Activated T-cell treated with anti-CD3 and anti-CD28 coated beads, Interleukin-2, amount 50 U/mL, for 48 hours (primary cell): ENCODE results near the gene HOXA13.

Experiments used
- DNase-seq, 2 experiments: peaks; one replicate each; pipeline ENCODE4 v3.0.0-alpha.2; 2020

The HOXA13 gene

DNA sequence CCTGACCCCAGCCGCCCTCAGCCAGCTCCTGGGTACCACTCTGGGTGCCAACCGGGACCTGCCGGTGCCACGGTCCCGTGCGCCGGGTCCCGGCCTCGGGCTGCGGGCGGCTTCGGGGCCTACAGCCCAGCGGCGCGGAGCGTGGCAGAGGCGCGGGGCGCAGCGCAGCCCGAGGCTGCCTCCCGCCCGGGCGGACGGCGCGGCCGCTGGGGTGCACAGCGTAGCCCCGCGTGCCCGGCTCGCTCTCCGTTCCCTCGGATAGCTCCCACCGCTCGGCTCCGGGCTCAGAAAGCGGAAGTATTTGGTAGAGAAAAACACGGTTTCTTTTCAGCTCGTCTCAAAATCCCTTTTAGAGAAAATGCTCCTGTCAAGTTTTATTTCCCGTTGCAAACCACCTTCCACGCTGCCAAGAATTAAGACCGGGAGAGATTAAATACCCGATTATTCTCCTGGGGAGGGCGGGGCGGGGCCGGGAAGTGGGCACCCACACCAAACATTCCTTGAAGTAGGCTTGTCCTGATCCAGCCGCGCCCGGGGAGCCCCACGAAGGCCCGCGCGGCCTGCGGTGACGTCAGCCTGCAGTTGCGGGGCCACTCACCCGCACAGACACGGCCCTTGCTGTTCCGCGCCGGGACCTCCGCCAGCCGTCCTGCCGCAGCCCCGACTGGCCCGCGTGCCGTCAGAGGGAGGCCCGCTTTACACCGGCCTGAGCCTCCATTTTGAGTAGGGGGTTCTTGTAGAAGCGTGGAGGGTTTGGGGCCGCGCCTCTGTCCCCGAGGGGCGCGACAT is 7.2 kb downstream of the HOXA13 start:
- DNase-seq, result peak; percentile 23 to 44

DNA sequence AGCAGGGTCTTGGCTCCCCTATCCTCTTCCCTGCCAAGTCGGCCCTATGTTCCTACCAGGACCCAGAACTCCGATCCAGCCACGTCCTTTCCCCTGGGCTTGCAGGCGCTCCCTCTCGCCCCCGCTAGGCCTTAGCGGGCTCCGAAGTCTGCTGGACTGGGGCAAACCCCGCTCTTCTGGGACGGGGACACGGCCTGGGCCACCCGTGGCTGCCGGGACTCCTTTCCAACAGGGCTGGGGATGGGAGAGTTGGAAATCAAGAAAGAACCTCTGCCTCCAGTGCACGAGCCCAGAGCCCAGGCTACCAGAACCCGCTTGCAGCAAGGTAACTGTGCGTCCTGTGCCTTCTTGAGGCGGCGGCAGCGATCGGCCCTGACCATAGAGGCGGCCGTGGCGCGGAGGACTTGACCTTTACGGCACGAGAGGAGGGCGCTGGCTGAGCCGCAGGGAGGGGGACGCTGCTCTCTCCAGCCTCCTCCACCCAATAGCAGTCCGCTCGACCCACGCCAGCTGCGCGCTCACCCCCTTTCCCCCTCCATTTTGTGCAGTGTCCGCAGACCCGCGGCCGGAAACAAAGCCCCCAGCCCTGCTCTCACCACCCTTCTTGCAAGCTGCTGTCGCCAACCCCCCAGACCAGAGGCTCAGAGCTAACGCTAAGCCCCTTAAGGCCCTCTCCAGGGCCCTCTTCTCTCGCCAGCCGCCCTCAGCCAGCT is 7.9 kb downstream of the HOXA13 start:
- peak; percentile 32 to 35 for DNase-seq

DNA sequence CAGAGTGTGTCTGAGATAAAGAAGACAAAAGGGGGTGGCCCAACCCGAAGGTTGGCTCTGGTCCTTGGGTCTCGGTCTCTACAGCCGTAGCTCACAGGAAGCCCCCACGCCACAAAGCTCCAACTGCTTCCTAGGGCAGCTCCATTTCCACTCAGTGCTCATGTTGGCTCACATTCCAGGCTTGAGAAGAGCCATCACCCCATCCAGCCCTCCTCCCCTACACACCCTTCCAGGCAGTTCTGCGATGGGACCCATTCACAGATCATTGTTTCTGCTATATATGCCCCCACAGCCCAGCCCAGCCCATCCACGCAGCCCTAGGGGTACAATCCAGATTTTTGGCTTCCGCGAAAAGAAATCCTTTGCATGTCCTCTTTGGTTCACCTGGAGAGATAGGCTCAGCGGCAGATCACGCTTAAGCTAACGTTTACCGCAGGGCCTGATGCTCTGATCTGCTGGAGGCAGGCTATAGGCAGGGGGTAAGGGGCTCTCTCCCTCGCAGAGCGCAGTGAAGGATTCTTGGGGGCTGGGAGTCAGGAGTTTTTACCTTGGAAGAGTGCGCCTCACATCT is 8.6 kb downstream of the HOXA13 start:
- DNase-seq, result peak; percentile 18 to 31

DNA sequence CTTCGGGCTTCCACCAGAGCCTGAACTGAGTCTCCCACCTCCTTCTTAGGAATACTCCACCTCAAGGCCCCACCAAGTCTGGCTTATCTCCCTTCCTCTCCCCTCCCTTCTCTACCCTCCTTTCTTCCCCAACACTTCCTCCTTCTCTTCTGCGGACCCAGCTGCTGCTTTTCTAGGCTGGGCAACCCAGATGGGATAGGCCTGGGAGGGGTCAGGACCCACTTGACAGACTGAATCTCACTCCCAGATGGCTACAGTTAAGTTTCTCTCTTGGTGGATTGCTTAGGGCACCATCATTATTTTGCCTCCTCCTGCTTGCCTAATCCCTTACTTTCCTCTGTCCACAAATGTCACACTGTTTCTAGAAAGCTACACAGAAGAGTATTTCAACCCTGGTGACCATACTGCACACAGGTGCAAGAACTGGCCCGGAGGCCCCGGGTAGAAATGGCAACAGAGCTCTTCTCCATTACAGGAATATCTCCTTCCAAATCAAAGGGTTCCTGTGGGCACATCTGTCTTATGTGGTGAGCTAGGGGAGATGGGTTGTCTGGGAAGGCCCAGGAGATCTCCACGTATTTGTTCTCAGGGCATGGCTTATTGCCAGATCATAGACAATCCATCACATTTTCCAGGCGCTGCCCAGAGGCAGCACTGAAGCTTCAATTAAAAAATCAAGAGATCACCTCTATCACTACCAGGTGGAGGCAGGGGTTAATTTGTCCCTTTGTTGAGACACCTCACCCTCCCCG is 9.7 kb downstream of the HOXA13 start:
- DNase-seq, result peak; percentile 15 to 18

DNA sequence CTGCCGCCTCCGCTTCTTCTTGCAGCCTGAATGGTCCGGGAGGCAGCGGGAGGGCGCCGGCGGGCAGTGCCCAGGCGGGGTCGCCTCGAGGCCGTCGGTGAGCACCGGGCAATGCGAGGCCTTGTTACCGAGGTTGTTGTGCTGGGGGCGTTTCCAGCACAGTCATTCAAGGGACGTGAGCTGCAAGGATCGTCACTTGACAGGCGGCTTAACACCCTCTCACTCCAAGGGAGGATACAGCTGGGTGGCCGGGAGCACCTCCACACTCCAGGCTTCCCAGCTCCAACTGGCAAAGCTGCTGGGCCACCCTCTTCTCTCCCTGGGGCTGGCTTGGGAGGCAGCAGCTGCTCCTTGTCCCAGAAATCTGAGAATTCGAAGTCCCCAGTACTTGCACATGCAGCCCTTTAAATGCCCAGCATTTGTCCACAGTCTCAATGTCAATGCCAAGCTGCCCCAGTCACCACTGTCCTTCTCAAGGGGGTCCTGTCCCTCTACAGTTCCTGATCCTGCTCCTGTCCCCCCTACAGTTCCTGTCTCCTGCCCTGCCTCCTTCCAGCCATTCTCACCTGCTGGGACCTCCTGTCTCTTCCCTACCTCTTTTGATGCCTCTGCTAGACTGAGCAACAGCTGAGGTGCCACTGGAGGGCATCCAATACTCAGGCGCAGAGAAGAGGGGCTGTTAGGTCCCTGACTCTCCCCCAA is 10.4 kb downstream of the HOXA13 start:
- DNase-seq, result peak; percentile 30 to 32

DNA sequence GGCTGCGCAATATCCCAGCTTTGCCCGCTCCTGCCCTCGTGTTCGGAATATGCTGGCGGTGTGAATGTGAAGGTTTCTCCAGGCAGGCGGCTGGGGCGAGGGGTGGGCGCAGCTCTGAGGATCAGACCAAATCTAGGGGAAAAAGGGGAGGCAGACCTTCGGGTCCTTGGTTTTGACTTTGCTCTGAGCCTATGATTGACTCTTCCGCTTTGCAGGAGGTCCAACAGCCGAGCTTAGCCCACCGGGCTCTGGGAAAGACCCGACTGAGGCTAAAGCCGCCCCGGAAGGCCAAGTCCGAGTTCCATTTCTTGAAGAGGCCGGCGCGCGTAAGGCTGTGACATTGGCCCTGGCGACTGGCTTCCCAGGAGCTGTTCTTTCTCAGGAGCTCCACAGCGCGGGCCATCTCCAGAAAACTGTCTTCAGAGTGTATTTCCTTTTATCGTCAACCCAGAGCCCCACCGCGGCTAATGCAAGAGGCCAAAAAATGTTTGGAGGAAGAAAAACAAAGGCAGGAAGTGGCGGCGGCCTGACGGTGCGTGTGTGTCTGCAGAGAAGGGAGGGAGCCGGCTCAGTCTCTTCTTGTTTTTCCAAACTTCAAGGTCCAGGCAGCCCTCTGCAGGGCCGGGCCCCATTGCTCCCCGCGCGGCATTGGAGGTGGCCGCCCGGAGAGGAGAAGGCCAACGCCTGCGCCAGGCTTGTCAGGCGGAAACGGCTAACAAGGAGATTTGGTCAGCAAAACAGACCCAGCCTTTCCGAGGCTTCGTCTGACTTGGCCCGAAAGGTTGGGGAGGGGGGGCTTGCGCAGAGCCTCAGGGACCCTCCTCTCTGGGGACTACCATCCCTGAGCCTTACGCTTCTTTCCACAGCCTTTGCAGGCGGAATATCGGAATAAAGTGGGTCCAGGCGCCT is 11.3 kb downstream of the HOXA13 start:
- peak; percentile 48 to 49 for DNase-seq

DNA sequence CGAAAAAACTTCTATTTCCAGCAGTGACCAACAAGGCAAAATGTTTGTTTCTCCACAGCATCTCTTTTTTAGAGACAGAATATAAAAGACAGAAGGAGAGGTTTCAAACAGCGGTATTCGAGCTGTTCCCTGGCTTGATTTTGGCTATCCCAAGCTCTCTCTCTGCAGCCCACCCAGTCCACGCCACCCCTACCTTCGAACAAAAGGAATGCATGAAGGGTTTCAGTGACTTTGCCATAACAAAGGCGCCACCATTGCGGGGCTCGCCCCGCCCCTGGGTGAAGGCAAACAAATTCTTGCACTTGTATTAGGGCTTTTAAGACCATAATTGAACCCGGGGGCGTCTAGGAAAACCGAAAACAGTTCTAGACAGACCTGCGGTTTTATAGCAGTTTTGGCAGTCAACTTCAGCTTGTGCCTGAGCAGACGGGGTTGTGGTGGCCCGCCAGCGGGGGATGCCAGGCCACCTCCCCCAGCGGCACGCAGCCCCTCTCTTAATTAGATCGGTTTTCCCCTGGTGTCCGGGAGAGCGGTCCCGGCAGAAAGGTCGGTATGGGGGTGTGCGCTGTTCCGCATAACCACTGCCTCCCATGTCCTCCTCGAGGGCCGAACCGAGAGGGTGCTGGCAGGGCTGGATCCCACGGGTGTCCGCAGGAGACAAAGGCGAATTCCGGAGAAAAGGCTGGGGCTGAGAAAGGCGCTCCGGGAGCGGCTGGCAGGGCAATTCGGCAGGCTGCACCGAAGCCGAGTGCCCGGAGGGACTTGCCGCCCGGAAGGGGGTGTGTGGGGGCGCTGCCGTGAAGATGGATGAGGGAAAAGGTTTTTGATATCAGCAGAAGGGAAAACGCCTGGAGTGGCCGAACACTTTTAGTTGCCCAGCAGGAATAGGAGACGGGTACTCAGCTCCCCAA is 12.2 kb downstream of the HOXA13 start:
- DNase-seq, result peak; percentile 22 to 25

DNA sequence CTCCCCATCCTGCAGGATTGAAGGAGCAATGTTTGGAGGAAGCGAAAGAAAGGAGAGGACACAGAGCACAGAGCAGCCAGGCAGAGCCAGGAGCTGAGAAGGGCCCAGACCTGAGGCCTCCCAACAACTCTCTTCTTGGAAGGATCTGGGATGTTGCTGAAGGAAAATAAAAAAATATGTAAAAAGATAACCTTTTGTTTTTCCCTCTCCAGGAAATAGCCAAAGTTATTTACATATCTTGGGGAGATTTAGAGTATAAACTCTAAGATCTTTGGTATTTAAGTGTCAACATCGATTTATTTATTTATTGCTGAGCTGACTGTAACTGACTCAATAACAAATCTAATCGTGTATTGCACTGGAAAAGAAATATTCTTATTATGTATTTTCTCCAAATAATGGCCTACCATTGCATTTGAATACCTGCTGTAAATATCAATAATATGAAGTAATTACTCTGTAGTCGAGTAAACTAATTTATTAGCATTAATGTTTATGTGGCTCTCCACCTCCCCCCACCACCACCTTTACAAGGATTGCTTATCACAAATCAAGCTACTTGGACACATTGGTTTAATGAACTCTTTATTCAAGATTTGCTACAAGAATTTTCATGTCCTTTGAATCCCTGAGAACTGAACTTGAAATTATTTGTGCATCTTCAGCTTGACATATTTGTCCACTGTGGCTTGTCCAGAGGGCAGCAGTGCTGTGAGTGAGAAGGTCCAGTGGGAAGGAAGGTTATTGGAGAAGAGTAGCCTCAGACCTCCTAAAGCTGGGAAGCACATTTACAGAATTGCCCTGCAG is 13.0 kb downstream of the HOXA13 start:
- DNase-seq, result peak in 1 of 2 experiments; percentile 12

DNA sequence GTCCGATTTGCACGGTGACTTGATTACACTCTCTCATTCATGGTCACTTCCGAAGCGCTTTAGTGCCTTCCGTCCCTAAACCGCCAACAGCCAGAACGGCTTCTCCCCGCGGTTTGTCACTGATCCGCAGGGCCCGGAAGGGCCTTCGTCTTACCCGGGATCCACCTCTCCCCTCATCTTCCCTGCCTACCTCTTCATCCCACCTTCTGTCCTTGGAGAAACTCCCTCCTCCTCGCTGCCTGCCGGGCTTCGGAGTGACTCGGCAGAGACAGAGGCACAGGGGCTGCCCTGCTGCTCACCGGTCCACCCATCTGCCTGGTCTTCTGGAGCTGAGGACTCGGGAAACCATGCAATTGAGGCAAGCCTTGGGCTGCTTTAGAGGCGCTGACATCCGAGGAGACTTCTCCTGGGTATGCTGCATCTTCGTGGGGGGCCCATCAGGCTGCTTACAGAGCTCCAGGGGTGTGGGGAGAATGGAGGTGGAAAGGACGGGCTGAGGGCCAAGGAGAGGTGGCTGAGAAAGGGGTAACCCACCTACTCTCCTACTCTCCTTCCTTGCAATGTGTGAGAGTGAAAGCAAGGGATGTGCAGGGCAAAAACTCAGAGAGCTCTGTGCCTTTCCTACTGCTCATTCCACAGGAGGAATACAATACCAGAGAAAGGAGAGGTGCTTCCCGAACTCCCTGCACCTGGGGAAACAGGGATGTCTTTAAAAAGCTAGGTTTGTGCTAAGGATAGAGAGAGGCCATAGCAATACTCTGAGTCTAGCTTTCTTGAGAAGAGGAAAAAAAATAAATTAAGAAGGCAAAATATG is 13.8 kb downstream of the HOXA13 start:
- DNase-seq, result peak; percentile 28 to 39

DNA sequence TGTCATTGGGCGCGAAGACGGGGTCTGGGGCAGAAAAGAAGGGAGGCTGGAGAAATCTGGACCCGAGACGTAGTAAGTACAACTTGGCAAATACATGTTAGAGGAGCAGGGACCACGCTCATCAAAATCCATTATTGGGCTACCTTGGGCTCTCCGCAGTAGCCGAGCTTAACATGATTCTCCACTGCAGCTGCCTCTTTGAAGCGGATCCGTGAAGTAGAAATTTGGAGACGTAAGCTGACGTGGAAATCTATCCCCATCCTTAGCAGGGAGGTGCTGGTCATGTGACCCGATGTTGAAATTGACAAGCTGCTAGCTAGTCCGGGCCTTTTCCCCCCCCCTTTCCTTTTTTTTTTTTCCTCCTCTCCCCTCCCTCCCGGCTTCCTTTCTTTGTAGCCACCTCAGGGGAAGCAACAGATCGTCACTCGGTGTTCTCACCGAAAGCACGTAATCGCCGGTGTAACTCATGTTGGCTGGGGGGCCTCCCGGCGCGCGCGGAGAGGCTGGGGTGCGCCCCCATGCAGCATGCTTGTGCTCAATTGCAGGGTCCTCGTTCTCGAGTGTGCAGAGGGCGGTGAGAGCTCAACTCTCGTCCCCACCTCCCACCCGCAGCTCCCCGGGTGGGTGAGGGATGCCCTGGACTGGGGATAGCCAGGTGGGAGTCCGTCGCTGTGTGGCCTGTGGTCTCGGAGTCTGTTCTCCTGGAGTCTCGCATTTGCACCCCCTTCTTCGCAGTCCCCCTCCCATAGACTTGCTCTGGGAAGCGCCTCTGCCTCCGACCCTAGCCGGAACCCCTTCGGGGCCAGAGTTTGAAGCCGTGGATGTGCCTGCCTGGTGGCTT is 14.7 kb downstream of the HOXA13 start, which contains the start of gene HOXA11:
HOXA11 (minus strand) TSS at position 220 of the 841 bp plus-strand sequence; CDS start at position 132, 88 bp downstream.
- DNase-seq, result peak; percentile 37 to 45

DNA sequence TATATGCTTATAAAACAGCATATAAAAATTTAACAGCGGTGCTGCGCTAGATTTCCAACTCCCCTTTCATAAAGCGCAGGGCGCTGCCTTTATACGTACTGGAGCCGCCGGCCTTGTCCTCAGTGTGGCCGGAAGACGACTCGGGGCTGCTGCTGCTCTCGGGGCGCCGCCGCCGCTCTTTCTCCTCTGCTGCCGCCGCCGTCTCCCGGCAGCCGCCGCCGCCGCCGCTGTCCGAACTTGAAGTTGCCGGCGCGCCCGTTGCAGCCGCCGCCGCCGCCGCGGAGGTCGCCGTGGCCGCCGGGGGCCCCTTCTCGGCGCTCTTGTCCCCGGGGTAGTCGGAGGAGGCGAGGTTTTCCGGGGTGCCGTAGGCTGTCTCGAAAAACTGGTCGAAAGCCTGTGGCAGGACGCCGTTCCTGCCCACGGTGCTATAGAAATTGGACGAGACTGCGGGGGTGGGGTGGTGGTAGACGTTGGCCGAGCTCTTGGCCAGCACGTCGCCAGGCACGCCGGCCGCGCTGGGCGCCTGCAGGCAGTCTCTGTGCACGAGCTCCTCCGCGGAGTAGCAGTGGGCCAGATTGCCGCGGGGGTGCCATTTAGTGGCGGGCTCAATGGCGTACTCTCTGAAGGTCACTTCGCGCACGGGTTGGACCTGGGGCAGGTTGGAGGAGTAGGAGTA is 15.4 kb downstream of the HOXA13 start:
- peak; percentile 43 to 58 for DNase-seq

DNA sequence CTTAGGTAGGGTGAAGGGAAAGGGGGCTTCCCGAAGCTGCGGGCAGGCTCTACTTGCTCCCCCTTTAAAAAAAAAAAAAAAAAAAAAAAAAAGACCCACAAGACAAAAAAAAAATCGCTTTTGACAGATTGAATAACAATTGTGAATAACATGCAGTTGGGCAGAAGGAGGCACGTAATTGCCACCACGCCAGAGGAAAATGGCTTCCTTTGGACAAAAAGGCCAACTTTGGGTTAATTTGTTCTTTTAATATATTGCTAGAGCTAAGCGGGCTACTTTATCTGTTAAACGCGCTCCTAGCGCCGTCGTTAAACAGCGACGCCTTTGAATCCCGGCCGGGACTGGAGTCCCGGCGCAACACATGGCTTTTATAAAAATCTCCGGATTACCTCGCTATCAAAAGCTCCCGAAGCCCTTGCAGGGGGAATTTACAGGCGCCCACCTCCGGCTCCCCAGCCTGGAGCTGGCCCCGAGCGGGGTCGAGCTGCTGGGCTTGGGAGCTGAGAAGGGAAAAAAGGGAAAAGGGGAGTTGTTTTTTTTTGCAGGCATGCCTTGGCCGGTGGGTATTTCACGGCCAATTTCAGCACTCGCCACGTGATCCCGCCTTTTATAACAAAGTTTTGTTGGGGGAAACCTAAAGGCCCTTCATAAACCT is 16.1 kb downstream of the HOXA13 start:
- peak in 1 of 2 experiments; percentile 20 for DNase-seq

DNA sequence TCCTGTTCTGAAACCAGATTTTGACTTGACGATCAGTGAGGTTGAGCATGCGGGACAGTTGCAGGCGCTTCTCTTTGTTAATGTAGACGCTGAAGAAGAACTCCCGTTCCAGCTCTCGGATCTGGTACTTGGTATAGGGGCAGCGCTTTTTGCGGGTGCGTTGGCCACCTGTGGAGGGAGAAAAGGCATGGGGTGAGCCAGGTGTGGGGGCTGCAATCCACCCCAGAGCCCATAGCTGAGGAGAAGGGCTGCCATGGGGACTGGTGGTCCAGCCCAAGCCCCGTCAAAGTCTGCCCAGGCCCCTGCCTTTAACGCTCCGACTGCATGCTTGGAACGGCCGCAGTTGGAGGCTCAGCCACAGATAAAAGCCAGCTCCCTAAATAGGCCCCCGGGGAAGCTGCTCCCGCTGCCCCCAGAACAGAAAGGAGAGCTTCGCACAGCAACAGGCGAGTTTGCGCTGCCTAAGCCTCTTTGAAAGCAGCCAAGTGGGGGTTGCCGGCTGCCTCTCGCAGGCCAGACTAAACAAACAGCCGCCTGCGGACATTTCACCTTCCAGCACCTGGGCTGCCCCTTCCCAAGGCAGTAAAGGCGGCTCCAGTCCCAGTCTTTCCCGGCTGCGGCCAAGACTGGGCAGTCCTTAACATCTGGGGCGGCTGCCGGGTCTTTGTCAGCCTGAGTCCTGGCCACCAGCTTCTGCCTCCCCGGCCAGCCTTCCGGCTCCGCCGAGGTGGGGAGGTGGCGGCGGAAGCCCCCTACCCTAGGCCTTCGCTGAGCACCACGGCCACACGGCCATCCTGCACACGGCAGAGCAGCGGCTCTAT is 16.8 kb downstream of the HOXA13 start:
- peak; percentile 19 to 20 for DNase-seq

DNA sequence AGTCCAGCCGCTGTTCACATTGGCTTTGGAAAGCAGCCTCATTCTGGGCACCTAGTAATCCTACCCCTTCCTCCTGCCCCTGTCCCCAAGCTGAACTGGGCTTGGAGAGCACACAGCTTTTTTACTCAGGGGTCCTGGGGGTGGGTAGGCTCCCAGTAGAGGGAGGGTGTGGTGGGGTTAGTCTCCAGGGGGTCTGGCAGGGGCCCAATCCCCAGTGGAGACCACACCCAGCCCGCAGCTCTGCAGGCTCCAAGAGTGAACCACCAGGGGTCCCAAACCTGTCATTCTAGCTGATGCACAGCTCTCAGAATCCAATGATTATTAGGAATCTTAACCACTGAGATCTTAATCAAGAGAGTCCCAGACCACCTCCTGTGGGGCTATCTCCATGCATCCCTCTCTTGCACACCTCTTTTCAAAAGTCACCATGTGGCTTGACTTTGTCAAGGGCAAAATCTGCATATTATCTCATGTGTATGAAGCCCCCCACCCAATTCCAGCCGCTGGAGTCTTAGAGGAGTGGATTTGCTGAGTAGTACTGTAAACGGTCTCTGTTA is 17.5 kb downstream of the HOXA13 start:
- DNase-seq, result no peak

DNA sequence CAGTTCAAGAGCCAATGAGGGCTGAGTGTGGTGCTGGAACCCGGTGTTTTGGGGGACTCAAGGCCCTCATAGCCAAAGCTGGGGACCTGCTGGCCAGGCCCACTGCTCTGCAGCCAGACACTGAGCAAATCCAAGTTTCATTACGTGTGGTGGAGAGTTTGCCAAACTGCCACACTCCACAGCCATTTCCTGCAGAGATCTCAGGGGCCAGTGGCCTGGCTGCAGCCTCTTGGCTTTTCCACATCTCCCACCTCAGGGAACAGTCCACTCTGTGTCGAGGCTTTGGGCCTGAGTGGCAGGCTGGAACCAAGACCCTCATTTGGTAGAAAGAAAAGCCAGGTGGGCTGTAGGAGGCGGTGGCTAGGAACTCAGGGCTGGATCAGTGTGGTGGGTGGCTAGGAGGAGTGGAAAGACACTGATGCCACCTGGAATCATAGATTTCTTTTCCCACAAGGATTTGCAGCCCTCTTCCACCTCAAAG is 18.1 kb downstream of the HOXA13 start:
- DNase-seq, result no peak
